Right forelimb (tissue), 1 donor: ENCODE measurements around the gene PRDM5.

Experiments
- DNase-seq: peaks from one replicate; pipeline ENCODE4 v3.0.0-alpha.2; 2018

PRDM5 gene

DNA sequence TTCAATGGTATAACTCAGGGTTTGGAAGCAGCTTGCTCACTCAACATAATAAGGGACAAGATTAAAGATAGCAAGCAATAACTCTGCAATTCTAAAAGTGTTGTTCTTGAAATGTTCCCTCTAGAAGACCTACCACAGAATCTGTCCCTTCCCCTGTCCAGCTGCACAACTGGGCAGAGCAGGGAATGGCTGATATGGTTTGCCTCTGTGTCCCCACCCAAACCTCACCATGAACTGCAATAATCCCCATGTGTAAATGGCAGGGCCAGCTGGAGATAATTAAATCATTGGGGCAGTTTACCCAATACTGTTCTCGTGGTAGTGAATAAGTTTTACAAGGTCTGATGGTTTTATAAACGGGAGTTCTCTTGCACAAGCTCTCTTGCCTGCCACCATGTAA, 19.1 kb downstream of the PRDM5 start:
- no peak for DNase-seq

DNA sequence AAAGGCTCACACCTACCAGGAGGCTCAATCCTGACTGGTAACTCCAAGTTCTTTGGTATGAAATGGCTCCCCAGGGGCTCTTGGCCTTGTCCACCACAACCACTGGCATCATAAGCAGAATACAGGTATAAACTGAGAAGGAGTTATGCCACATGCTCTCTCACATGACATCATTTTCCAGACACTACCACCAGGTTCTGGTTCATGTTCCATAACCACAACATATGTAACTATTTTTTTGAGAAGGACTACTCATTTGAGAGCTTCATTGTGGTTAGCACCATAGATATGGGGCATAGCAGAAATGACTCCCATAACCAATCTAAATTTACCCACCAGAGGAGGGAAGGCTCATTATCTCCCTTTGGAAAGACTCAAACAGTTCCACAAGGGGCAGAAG, 19.6 kb downstream of the PRDM5 start:
- DNase-seq, result no peak

GRCh38 chr4:120901731-120902130, 20.8 kb downstream of the PRDM5 start:
- DNase-seq, result no peak

- DNase-seq, result no peak
Measured at GRCh38 chr4:120897981-120898719, 24.4 kb downstream of the PRDM5 start.

GRCh38 chr4:120895554-120895953, 27.0 kb downstream of the PRDM5 start:
- DNase-seq, result no peak

- DNase-seq, result no peak
Measured at GRCh38 chr4:120893314-120893713, 29.2 kb downstream of the PRDM5 start.

DNA sequence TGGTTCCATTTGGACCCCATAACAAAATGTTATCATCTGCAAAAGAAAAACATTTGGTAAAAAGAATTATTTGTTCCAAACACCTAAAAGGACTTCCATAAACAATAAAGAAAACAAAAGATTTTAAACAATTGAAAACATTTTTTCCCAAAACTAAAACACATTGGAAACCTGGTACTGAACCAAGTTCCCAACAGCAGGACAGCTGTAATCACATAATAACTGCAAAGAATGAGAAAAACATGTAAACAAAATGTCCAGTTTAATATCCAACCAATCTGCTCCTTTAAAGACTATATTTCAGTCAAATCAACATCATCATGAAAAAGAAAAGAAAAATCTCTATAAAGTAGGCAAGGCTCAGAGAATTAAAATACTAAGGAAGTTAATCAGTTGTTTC, 36.3 kb downstream of the PRDM5 start:
- no peak for DNase-seq

GRCh38 chr4:120881846-120882245, 40.7 kb downstream of the PRDM5 start:
- no peak for DNase-seq

DNA sequence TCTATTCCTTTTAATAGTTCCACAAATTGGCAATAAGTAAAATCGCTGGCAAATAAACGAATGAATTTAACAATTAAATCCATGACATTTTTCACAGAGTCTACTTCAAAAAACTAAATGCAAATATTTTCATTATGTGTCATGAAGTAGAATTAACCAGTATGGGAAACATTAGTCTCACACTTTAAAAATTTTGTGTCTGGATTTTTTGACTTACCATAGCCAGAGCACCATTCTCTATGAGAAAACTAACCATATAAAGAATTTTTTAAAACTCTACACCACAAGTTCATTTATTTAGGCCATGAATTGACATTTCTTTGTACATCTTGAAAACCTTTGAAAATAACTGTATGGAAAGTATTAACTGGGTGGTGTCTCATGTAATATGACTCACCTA, 41.2 kb downstream of the PRDM5 start:
- DNase-seq, result no peak

GRCh38 chr4:120877021-120877420, 45.5 kb downstream of the PRDM5 start:
- DNase-seq, result no peak

- DNase-seq, result no peak
Measured at GRCh38 chr4:120874792-120875774, 47.4 kb downstream of the PRDM5 start.

DNA sequence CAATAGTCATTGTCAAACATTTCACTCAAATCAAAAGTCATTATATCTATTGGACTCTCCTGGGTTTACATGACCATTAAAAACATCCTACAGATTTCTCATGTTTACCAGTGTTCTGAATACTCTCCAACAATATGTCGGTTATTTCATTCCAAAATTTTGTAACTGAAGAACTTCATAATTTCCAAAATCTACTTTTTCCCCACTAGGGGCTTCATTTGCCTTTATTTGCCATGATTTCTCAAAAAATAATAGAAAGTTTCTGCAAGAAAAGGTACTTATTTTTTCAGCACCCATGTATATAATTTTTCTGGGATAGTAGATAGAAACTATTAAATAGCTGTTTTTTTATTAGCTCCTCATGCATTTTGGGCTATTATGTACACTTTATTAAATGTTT, 49.0 kb downstream of the PRDM5 start:
- DNase-seq, result no peak

DNA sequence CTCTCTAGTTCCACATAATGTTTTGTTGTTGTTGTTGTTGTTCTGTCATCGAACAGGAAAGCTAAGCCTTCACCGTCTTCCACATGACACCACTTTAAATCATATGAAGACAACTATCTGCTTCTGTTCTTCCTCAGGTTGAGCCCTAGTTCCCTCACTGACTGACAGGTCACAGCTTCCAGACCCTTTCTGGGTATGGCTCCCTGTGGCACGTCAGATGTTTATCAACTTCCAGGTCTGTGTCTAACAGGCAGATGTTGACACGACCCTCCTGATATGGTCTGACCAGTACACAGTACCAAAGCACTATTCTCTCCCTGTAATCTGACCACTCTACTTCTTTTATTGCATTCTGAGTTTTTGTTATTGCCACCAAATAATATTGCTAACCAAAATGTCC, 51.4 kb downstream of the PRDM5 start:
- no peak for DNase-seq

DNA sequence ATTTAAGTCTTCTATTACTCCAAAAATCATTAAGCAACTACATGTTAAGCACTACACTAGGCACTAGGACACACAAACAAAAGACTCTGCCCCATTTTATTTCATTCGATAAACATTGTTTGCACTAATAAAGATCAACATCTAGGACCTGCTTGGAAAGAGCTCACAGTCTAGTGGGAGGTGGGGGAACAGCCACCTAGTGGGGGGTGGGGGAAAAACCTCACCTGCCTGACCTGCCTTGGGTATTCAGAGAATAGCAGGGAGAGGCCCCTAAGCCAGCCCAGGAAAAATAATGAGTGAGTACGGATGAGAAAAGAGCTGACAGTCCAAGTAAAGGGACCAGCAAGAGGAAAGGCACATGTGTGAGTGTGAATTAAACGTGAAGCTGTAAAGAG, 52.2 kb downstream of the PRDM5 start:
- DNase-seq, result no peak

DNA sequence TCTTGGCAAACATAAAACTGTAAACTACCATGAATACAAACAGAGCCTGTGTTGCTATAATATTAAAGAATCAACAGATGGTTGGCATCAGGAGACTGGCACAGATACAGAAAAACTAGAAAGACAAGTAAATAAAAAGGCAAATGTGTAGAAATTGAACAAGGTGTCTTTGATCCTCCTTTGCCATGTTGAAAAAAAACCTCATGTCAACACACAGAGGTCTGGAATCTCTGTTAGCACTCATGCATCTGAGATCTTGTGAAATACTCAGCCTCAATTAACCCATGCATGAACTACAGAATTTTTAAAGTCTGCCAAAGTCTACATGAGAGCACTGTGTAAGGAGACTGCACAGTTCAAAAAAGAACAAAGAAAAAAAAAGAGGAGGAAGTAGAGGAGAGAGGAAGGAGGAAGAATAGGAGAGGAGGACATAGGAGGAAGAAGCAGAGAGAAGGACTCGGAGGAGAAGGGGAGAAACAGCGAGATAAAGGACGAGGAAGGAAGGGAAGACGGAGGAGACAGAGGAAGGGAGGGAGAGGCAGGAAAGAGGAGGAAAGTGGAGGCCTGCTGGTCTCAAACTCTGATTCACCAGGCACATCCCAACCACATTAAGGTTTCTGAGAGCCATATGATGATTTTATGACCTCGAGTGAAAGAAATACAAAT, 52.8 kb downstream of the PRDM5 start:
- no peak for DNase-seq

DNA sequence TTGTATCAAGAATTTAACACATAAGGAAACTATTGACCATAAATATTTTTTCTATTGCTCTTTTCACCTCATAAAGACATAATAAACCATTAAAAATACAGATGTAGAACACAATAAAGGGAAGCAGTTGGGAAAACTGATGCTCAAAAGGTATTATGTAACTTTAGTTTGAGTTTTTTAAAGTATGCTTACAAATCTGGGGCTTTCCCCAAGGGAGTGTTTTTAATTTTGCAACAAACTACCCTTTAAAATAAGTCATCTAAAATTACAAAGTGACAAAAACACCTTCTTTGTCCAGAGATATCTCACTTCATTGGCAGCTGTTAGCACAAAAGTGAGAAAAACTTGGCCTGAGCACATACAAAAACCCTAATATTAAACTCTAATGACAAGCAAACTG, 55.0 kb downstream of the PRDM5 start:
- no peak for DNase-seq

- no peak for DNase-seq
Measured at GRCh38 chr4:120865985-120866384, 56.5 kb downstream of the PRDM5 start.

DNA sequence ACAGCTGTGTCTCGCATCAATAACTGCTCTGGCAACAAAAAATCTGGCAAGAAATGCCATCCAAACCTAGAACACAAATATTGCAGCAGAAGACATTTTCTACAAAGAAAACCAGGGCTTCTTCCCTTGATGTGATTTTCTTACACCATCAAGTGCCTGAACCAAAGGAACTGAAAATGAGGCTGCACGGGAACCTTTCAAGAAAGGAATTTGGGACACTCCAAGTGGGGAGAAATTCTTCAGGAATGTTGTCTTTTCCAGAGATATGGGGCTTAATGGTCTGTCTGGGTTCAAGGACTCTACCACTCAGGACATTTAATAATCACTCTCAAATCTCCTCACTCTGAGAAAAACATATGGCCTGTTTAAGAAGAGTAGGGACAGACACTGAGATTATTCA, 57.6 kb downstream of the PRDM5 start:
- no peak for DNase-seq

GRCh38 chr4:120862432-120862831, 60.1 kb downstream of the PRDM5 start:
- no peak for DNase-seq

- no peak for DNase-seq
Measured at GRCh38 chr4:120861852-120862251, 60.7 kb downstream of the PRDM5 start.

DNA sequence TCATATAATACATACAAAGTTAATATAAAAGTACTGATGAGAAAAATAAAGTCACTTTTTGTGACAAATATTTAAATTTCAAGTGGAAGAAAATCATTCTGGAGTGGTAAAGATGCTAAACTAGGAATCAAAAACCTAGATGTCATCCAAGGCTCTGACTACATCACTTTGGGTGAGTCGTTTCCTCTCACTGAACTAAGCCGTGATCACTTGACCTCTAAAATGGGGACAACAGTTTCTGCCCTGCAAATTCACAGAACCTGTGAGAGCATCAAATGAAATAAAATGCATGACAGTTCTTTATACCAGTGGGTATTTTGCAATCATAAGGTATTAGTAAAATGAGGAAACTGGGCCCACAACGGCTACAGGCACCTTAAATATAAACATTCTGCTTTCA, 63.8 kb downstream of the PRDM5 start:
- no peak for DNase-seq

DNA sequence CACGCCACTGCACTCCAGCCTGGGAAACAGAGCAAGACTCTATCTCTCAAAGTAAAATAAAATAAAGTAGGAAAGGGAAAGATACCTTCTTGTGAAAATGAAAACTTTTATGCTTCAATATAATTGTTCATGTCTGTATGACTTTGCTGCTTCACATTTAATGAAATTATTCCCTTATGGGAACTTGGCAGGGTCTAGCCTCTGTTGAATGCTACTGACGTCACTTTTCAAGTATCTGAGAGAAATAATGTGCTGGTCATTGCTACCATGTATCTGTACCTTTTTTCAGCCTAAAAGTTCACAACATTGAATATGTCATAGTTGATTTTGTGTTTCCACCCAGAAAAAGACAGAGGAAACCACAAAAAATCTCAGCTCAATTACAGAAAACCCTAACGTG, 65.2 kb downstream of the PRDM5 start:
- DNase-seq, result no peak

GRCh38 chr4:120856294-120856693, 66.2 kb downstream of the PRDM5 start:
- no peak for DNase-seq
